ENCODE measurements around the gene NR1I3.

The NR1I3 gene

DNA sequence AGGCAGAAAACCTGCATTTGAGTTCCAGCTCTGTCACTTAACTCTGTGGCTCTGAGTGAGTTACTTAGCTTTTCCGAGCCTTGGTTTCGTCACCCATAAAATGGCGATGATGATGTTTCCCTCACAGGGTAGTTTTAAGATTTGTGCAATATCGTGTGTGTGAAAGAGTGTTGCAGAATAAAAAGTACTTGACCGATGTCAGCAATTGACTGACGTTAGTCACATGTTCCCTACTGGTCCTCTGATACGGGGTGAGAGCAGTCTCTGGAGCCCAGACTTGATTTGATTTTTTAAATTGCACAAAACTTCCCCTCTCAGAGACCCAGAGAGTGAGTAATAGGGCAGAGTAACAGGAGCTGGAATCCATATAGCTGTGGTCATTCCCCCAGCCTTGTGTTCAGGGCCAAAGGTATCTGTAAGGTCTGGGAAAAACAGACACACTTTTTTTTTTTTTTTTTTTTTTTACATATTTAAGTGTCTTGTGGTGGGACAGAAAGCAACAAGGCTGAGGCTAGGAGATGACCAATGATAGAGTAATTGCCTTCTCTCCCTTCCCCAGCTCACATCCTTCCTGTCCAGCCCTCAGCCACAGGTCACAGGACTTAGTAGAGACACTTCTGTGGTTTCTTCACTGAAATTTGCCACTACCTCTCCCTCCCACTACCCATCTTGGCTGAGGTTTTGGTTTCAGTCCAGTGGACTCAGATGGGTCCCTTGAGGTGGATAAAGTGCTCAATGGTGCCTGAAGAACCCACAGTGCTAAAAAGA, 20.9 kb downstream of the NR1I3 start:
- no peak for DNase-seq

- no peak for DNase-seq
Measured at GRCh38 chr1:161215076-161215475, 22.9 kb downstream of the NR1I3 start, which contains the start of gene FCER1G. TSS of gene FCER1G (plus strand) at chr1:161215295. CDS start at chr1:161215322, 27 bp downstream.

DNA sequence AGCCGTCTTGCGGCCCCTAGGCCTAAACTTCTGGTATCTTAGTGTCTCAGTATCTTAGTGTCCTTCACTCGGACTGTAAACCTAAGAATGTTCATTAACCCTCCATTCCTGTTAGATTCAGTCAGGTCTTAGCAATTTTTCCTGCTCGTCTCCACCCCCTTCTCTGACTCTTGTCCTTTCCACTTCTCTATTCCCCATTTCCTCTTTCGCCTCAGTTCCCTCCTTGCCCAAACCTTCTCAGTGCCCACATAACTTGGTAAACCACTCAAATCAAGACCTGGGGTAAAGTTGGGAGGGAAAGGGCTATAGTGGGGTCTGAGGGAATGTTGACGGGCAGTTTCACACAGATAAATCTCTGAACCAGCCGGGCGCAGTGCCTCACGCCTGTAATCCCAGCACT, 23.6 kb downstream of the NR1I3 start:
- no peak for DNase-seq

DNA sequence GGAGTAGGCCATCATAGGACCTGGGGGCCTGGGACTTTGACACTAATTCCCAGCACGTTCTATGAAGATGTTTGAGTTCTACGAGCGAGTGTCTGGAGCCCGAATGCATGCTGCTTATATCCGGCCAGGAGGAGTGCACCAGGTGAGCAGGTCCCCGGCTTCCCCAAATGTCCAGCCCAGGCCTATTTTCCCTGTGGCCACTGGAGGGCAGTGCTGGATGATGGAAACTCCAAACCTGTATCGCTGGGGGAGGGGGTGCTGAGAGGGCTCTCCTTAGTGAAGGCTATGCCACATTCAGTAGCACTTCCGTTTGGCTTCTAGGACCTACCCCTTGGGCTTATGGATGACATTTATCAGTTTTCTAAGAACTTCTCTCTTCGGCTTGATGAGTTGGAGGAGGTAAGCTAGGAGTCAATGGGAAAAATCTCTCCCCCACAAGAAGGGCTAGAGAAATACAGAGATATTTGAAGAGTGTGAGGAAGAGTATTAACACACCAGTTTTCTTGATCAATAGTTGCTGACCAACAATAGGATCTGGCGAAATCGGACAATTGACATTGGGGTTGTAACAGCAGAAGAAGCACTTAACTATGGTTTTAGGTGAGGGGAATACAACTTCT, 28.1 kb downstream of the NR1I3 start:
- peak; percentile 94 for DNase-seq

DNA sequence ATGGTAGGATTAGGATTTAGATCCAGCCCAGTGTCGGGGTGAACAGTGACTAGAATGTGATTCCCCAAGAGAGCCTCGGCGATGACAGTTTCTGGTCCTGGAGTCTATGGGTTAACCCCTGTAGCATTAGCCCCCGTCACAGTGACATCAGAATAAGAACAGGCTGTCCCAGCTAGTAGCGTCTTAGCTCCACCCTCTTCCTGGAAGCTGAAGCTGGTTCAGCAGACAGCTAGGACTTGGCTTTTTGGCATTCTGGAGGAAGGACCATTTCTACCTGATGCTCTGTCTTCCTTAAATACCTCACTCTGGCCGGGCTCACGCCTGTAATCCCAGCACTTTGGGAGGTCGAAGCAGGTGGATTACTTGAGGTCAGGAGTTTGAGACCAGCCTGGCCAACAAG, 30.8 kb downstream of the NR1I3 start:
- DNase-seq, result no peak

DNA sequence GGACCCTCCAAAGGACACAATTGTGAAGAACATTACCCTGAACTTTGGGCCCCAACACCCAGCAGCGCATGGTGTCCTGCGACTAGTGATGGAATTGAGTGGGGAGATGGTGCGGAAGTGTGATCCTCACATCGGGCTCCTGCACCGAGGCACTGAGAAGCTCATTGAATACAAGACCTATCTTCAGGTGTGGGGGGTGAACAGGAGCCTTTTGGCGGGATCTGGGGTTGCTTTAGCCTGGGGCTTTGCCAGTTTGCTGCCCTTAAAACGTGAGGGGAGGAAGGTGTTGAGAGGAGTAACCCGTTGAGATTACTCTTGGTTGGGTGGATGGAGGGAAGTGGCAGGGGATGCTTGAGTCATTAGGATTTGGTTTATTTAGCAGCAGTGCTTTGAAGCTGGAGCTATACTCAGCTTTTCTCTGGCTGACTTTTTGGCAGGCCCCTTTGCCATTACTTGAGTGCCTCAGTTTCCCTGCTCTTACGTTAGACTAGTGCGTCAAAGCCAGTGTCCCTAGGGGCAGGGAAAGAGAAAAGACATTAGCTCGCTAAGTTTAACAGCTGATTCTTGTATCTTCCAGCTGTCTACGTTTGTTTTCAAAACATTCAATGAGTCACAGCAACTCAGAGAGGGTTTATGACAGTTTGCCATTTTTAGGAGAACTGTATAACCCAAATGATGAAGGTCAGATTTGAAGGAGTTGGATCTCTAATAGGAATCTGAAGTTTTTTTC, 31.4 kb downstream of the NR1I3 start:
- DNase-seq, result no peak

GRCh38 chr1:161201836-161202712, 35.9 kb downstream of the NR1I3 start, which contains the start of gene NDUFS2:
TSS of gene NDUFS2 (plus strand) at chr1:161202367. CDS start at chr1:161202386, 19 bp downstream.
- peak; percentile 100 for DNase-seq

DNA sequence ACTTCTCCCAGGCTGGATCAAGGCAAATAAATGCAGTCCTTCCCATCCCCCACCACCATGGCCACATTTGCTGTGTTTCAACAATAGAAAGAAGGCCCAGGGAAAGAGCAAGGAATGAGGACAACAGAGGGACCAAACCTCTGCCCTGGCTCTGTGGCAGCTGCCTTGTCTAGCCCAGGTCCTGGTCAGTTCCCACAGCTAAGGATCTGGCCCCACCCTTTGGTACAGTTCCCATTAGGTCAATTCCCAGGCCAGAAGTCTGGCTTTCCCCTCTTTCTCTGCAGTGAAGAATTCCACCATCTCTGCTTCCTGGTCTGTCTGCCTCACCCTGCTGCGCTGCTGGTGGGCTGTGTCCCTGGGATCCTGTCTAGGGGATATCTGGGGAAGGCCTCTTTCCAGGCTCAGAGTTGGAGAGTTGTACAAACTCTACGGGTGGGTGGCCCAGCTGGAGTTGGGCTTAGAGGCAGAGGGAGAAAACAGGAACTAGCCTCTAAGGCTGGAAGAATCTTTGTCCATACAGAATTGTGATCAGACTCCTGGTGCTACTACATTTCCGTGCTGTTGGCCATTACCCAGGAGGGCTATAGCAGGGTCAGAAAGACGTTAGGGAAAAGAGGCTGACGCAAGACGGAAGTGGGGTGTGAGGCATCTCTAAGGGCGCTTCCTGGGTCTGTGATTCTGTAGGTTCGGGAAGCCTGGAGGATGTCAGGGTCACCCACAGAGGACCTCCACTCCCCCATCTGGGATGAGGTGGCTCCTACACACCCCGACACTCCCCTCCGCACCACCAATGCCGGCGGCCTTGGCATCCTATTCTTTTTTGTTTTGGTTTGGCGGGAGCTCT, 36.8 kb downstream of the NR1I3 start:
- DNase-seq, result peak; percentile 36

- DNase-seq, result no peak
Measured at GRCh38 chr1:161200421-161200991, 37.5 kb downstream of the NR1I3 start.

DNA sequence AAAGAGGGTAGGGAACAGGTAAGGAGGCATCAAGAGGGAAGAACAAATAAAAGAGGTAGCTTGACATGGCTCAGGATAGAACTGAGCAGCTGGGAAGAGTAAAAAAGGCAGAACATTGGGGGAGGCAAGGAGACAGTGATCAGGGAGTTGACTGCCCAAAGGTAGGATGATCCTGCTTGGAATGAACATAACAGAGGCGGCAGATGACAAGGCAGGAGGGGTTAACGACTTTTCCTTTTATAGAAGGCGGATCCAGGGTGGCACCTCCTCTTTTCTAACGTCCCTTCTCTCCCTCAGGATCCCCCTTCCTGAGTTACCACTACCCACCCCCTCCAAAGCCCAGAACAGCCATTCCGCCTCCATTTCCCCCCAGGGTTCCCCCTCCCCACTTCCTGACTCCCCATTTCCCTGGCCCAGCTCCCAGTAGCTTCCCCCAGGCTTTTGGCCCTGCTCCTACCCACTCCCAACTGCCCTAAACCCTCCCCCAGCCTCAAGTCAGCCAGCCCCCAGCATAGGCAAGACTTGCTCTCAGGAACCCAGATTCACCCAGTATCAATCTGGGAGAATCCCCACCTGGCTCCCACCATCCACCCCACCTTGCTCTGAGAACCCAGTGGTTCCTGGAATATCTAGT, 38.4 kb downstream of the NR1I3 start:
- DNase-seq, result no peak

DNA sequence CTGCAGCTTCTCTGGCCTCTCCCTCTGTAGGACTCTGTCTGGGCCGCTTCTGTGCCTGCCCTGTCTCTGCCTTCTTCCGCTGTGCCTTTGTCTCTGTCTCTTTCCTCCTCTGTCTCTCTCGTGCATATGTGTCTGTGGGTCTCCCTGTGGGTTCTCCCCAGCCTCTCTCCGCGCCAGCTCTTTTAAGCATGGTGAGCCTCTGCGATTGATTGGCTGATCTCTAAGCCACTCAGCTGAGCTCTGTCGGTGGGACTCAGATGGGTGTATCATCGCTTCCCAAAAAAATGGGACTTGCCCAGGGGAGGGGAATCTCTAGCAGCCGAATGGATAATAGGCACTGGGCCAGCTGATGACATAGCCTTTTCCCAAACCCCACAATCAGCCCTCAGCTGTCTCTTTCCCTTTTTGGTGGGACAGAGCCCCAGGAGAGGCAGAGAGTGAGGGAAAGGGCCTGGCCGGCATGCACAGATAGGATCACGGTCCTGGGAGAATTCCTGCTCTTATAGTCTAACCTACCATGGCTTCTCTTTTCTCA, 39.0 kb downstream of the NR1I3 start, which contains the start of gene ADAMTS4:
Gene ADAMTS4 (minus strand): TSS at position 158 of the 535 bp plus-strand sequence. CDS start 427 bp downstream, outside the sequence.
- DNase-seq, result no peak

DNA sequence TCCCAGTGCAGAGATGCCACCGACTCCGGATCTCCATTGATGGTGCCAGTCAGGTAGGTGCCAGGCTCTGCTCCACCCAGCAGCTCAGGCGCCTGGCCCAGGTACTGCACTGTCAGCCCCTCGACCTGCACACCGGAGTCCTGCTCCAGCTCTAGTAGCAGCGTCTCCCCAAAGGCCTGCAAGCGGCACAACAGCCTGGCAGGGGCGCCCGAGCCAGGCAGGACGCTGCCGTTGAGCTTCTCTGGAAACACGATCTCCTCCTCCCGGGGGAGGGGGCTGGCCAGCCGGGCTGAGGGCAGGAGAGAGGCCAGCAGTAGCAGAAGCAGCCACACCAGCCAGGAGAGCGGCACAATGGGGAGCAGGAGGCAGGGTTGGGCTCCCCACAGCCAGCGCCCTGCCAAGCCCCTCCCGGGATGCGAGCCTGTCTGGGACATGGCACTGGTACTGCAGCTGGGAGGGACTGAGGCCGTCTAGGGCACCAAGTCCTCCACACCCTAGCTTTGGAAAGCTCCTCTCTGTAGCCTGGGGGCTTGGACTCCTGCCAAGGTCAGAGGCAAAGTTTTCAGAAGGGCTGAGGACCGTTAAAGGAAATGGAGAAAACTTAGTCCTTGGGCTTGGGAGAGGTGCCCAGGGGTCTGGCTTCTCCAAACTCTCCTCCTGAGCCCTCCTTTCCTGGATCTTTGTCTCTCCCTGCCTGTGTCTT, 39.7 kb downstream of the NR1I3 start:
- DNase-seq, result peak; percentile 27

GRCh38 chr1:161197560-161198193, 40.3 kb downstream of the NR1I3 start:
- no peak for DNase-seq

DNA sequence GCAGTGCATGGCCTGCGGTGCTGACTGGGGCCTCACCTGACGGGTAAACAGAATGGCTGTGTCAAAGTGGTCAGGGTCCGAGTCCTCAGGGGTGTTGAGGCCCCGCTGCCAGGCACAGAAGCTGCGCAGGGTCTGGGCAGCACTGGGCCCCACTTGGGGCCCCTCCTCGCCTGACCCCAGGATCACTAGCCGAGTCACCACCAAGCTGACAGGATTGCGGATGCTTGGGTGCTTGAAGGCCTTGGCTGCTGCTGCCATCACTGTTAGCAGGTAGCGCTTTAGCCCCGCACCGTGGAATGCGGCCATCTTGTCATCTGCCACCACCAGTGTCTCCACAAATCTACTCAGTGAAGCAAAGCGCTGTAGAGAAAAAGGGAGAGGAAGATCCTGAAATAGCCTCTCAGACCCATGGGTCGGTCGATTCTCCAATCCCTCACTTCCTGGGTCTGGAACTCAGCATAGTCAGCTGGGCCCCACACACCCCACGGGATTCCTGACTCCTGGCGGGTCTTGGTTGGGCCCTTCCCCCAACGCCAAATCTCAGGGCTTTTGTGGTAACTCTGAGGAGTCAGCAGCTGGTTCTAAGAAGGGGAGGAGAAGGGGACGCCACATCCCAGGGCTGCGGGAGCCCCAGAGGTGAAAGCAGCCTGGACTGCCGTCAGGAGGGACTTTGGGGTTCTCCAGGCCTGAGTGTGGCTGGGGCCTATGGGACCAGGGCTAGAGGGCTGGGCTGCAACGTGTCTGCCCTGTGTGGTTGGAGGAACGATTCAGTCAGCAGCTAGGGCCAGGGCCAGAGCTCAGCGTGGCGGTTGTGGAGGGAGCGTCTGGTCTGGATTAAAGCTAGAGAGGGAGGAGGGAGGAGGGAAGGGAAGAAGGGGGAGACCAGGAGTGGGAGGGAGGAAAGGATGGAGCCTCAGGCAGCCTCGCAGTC, 41.2 kb downstream of the NR1I3 start:
- DNase-seq, result no peak

GRCh38 chr1:161196111-161196510, 41.9 kb downstream of the NR1I3 start:
- DNase-seq, result no peak

- no peak for DNase-seq
Measured at GRCh38 chr1:161195171-161195570, 42.8 kb downstream of the NR1I3 start.

GRCh38 chr1:161193561-161194235, 44.3 kb downstream of the NR1I3 start:
- no peak for DNase-seq

Data from DMS53 (cell line).